ENCODE results near the gene PANX2. TPM values are rescaled to one million over a fixed set of nuclear protein-coding genes. Genes with fewer than 3 reads are reported as not detected.

Gene PANX2
- total RNA-seq, 2 donors from 2014 or later, result 0.67 to 1.7 TPM

DNA sequence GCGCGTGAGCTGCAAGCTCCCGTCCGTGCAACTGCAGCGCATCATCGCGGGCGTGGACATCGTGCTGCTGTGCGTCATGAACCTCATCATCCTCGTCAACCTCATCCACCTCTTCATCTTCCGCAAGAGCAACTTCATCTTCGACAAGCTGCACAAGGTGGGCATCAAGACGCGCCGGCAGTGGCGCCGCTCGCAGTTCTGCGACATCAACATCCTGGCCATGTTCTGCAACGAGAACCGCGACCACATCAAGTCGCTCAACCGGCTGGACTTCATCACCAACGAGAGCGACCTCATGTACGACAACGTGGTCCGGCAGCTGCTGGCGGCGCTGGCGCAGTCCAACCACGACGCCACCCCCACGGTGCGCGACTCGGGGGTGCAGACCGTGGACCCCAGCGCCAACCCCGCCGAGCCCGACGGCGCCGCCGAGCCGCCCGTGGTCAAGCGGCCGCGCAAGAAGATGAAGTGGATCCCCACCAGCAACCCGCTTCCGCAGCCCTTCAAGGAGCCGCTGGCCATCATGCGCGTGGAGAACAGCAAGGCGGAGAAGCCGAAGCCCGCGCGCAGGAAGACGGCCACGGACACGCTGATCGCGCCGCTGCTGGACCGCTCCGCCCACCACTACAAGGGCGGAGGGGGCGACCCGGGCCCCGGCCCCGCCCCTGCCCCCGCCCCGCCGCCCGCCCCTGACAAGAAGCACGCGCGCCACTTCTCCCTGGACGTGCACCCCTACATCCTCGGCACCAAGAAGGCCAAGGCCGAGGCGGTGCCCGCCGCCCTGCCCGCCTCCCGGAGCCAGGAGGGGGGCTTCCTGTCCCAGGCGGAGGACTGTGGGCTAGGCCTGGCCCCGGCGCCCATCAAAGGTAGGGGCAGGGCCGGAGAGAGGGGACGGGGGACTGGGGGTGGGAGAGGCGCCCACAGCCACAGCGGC lies 7.3 kb downstream of the PANX2 start:
- H3K4me1 ChIP-seq, result peaks cover 0 to 9% of the 10 kb centered on the region in 2 donors
- H3K27ac ChIP-seq, result no peak overlapping the region
- no peaks in the 10 kb centered on the region for H3K36me3 ChIP-seq
- H3K9me3 ChIP-seq, result no peaks in the 10 kb centered on the region
- no peak overlapping the region for H3K4me3 ChIP-seq
- no peak for DNase-seq (ENCODE audit: low spot score)
- TF ChIP-seq, protein P1, sequence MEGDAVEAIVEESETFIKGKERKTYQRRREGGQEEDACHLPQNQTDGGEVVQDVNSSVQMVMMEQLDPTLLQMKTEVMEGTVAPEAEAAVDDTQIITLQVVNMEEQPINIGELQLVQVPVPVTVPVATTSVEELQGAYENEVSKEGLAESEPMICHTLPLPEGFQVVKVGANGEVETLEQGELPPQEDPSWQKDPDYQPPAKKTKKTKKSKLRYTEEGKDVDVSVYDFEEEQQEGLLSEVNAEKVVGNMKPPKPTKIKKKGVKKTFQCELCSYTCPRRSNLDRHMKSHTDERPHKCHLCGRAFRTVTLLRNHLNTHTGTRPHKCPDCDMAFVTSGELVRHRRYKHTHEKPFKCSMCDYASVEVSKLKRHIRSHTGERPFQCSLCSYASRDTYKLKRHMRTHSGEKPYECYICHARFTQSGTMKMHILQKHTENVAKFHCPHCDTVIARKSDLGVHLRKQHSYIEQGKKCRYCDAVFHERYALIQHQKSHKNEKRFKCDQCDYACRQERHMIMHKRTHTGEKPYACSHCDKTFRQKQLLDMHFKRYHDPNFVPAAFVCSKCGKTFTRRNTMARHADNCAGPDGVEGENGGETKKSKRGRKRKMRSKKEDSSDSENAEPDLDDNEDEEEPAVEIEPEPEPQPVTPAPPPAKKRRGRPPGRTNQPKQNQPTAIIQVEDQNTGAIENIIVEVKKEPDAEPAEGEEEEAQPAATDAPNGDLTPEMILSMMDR (IDR thresholded peaks at IDR 0.05), result no peak
- H3K27me3 ChIP-seq, result no peaks in the 10 kb centered on the region

DNA sequence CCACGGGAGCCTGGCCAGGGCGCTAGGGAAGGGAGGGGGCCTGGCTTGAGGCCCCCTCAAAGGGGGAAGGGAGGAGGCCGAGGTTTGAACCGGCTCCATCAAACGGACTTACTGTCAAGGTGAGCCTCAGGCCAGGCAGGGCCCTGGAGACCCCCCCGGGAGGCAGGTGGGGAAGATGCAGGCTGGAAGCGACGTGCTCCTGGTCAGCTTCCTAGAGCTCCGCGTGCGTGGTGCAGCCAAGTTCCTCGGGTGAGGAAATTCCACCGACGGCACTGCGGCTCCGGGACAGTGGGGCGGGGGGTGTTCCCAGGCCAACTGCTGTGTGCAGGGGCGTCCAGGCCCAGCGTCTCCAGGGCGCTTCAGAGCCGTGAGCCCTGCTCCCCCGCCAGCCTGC lies 7.9 kb downstream of the PANX2 start:
- H3K27me3 ChIP-seq, result no peaks in the 10 kb centered on the region
- DNase-seq (ENCODE audit: low spot score), result no peak
- TF ChIP-seq, protein P1 (IDR thresholded peaks at IDR 0.05), result no peak

DNA sequence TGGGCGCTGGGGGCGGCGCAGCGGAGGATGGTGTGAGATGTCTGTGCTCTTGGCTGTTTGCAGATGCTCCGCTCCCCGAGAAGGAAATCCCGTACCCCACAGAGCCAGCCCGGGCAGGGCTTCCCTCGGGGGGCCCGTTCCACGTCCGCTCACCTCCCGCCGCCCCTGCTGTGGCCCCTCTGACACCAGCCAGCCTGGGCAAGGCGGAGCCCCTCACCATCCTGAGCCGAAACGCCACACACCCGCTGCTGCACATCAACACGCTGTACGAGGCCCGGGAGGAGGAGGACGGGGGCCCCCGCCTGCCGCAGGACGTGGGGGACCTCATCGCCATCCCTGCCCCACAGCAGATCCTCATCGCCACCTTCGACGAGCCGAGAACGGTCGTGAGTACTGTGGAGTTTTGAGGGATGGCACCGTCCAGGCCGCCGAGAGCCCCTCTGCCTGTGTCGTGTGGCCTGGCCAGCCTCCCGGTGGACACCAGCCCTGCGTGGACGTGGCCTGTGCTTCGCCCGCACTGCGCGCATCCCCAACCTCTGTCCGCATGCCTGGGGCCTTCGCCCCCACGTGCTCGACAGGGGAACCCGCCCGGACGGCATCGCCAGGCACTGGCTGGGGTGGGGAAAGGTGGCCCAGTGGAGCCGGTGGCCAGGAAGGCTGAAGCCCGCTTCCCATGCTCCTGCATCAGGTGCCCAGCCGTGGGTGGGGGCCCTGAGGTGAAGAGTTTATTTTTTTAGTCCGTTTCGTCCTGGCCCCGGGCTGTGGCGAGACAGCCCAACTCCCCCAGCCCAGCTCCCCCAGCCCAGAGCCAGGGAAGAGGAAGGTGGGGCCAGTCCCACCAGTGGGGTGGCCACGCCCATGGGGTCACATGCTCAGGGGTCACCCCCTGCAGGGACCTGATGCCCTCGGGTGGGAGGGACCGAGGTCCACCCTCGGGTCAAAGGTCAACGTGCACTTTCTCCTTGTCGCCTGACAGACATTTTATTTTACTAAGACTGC lies 8.6 kb downstream of the PANX2 start:
- DNase-seq (ENCODE audit: low spot score), result no peak

More for the DNA sequence above, 7.9 kb downstream of the PANX2 start:
- Histone ChIP-seq H3K36me3 (no peaks in the 10 kb centered on the region), H3K4me3 (no peak overlapping the region), H3K9me3 (no peaks in the 10 kb centered on the region), H3K27ac (no peak overlapping the region), H3K4me1 (peaks cover 0 to 16% of the 10 kb centered on the region in 2 donors)

DNA sequence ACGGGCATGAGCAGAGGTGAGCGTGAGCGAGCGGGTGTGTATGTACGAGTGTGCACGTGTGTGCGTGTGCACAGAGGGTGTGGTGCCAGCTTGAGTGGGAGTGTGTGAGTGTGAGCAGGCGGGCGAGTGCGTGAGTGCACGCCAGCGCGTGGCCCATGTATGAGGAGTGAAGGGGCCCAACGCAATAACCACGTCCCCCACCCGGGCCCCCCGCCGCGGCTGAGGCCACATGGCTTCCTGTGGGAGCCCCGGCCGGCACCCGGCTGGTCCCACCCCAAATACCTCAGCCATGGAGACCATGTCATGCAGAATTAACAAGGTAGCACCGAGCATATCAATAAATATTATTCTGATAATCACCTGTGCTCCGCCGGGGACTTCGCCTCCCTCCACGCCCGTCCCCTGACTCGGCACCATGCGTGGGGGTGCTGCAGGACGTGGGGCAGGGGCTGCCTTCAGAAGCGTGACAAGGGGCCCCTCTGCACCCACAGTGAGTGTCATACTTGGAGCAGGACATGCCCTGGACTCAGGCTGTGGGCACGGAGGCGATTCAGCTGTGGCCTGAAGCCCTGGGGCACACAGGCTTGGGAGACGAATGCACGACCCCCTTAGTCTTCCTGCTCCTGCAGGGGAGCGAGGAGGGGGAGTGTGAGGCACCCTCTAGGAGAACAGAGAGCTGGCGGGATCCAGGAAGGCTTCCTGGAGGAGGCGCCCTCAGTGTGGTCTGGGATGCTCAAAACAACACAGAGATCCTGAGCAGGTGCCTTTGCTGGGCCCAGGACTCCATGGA lies 9.6 kb downstream of the PANX2 start:
- no peak overlapping the region for H3K4me3 ChIP-seq
- H3K4me1 ChIP-seq, result peaks cover 0 to 32% of the 10 kb centered on the region in 2 donors
- H3K27ac ChIP-seq, result no peak overlapping the region
- H3K36me3 ChIP-seq, result no peaks in the 10 kb centered on the region
- no peaks in the 10 kb centered on the region for H3K9me3 ChIP-seq
- no peaks in the 10 kb centered on the region for H3K27me3 ChIP-seq
- TF ChIP-seq, protein P1 (IDR thresholded peaks at IDR 0.05), result no peak
- no peak for DNase-seq (ENCODE audit: low spot score)

More for the DNA sequence above, 8.6 kb downstream of the PANX2 start:
- Histone ChIP-seq H3K4me1 (peaks cover 0 to 23% of the 10 kb centered on the region in 2 donors), H3K9me3 (no peaks in the 10 kb centered on the region), H3K4me3 (no peak overlapping the region), H3K36me3 (no peaks in the 10 kb centered on the region), H3K27me3 (no peaks in the 10 kb centered on the region), H3K27ac (no peak overlapping the region)
- TF ChIP-seq, protein P1 (IDR thresholded peaks at IDR 0.05), result no peak

Measured in right atrium auricular region (tissue), 2 donors.